ENCODE measurements around the gene GIPC3.

Gene GIPC3

GRCh38 chr19:3595521-3596061 lies 10.3 kb downstream of the GIPC3 start:
- no peak overlapping the region for H3K4me3 ChIP-seq (ENCODE audit: low read depth, low read length)
- TF ChIP-seq MAX (IDR thresholded peaks at IDR 0.05; ENCODE audit: low read depth, low read length) (no peak), MYC (IDR thresholded peaks at IDR 0.05; ENCODE audit: low read depth, low read length) (no peak), CTCF (IDR thresholded peaks at IDR 0.05; ENCODE audit: low read depth, low read length) (no peak), POLR2A (IDR thresholded peaks at IDR 0.05; ENCODE audit: extremely low read depth, insufficient read length) (no peak)
- no peak for DNase-seq (ENCODE audit: low read depth)

- no peak overlapping the region for H3K4me3 ChIP-seq (ENCODE audit: low read depth, low read length)
- no peak for DNase-seq (ENCODE audit: low read depth)
- TF ChIP-seq POLR2A (IDR thresholded peaks at IDR 0.05; ENCODE audit: extremely low read depth, insufficient read length) = no peak
- TF ChIP-seq CTCF (IDR thresholded peaks at IDR 0.05; ENCODE audit: low read depth, low read length) = peak; percentile 18
Observed at GRCh38 chr19:3599776-3600187, 14.5 kb downstream of the GIPC3 start.

GRCh38 chr19:3601021-3601420 lies 15.7 kb downstream of the GIPC3 start:
- no peak overlapping the region for H3K4me3 ChIP-seq (ENCODE audit: low read depth, low read length)
- TF ChIP-seq CTCF (IDR thresholded peaks at IDR 0.05; ENCODE audit: low read depth, low read length) = no peak
- no peak for TF ChIP-seq POLR2A (IDR thresholded peaks at IDR 0.05; ENCODE audit: extremely low read depth, insufficient read length)
- TF ChIP-seq MYC (IDR thresholded peaks at IDR 0.05; ENCODE audit: low read depth, low read length) = no peak
- no peak for TF ChIP-seq MAX (IDR thresholded peaks at IDR 0.05; ENCODE audit: low read depth, low read length)
- DNase-seq (ENCODE audit: low read depth) = no peak

GRCh38 chr19:3603121-3603811 lies 18.0 kb downstream of the GIPC3 start:
- no peak for DNase-seq (ENCODE audit: low read depth)
- H3K4me3 ChIP-seq (ENCODE audit: low read depth, low read length) = no peak overlapping the region
- no peak for TF ChIP-seq MYC (IDR thresholded peaks at IDR 0.05; ENCODE audit: low read depth, low read length)
- no peak for TF ChIP-seq POLR2A (IDR thresholded peaks at IDR 0.05; ENCODE audit: extremely low read depth, insufficient read length)

GRCh38 chr19:3604227-3604986 lies 19.1 kb downstream of the GIPC3 start:
- H3K4me3 ChIP-seq (ENCODE audit: low read depth, low read length) = no peak overlapping the region
- no peak for DNase-seq (ENCODE audit: low read depth)
- TF ChIP-seq POLR2A (IDR thresholded peaks at IDR 0.05; ENCODE audit: extremely low read depth, insufficient read length) (peak; percentile 19), MYC (IDR thresholded peaks at IDR 0.05; ENCODE audit: low read depth, low read length) (no peak)

GRCh38 chr19:3604987-3605343 lies 19.7 kb downstream of the GIPC3 start:
- H3K4me3 ChIP-seq (ENCODE audit: low read depth, low read length) = no peak overlapping the region
- TF ChIP-seq CTCF (IDR thresholded peaks at IDR 0.05; ENCODE audit: low read depth, low read length) = no peak
- TF ChIP-seq POLR2A (IDR thresholded peaks at IDR 0.05; ENCODE audit: extremely low read depth, insufficient read length) = no peak
- peak; percentile 59 for TF ChIP-seq MYC (IDR thresholded peaks at IDR 0.05; ENCODE audit: low read depth, low read length)
- TF ChIP-seq MAX (IDR thresholded peaks at IDR 0.05; ENCODE audit: low read depth, low read length) = peak; percentile 32; the same call in 1 of the 2 replicates
- DNase-seq (ENCODE audit: low read depth) = peak; percentile 79
